Heart left ventricle (tissue), 16 donors: ENCODE data around the gene SRGAP3. TPM values are rescaled to one million over a fixed set of nuclear protein-coding genes. Genes with fewer than 3 reads are reported as not detected.
"Not testable (repeated sequence)": the region's sequence is repeated elsewhere in the genome, so short reads cannot be mapped to it uniquely, and the experiment has no call there.

Source experiments
- ATAC-seq, 4 donors: fragments of 200-7000 bp; cut with Tn5 transposase; one replicate each; pipeline ENCODE4 v1.9.1; 2020 to 2022; ENCODE audit warnings: moderate library complexity in 4 of 4, mild to moderate bottlenecking in 3 of 4, moderate number of reproducible peaks in 1 of 4
- DNase-seq, 5 donors: peaks; one replicate each; pipeline ENCODE4 v3.0.0-alpha.2; 2020
- H3K27ac ChIP-seq, 12 donors: fragments of 200-600 bp; sonication (generic) in 4 of 12; one replicate each; pipeline versions ENCODE4 v1.5.0 to v1.8.0; 2016 to 2022; ENCODE audit warnings: mild to moderate bottlenecking in 2 of 12
- H3K27me3 ChIP-seq, 9 donors: fragments of 200-600 bp; sonication (generic) in 2 of 9; one replicate each; pipeline versions ENCODE4 v1.5.1 to v1.8.0; 2016 to 2022; ENCODE audit warnings: mild to moderate bottlenecking in 3 of 9
- H3K36me3 ChIP-seq, 9 donors: fragments of 200-600 bp; sonication (generic) in 2 of 9; one replicate each; pipeline versions ENCODE4 v1.5.0 to v1.8.0; 2018 to 2022; ENCODE audit warnings: mild to moderate bottlenecking in 2 of 9
- H3K4me1 ChIP-seq, 12 donors: fragments of 200-600 bp; sonication (generic) in 4 of 12; one replicate each; pipeline versions ENCODE4 v1.5.0 to v1.8.0; 2016 to 2022; ENCODE audit warnings: mild to moderate bottlenecking in 3 of 12
- H3K4me3 ChIP-seq, 12 donors: fragments of 200-600 bp; sonication (generic) in 4 of 12; one replicate each; pipeline versions ENCODE4 v1.5.0 to v1.8.0; 2017 to 2022; ENCODE audit warnings: mild to moderate bottlenecking in 9 of 12, moderate library complexity in 4 of 12
- H3K9me3 ChIP-seq, 12 donors: fragments of 200-600 bp; sonication (generic) in 4 of 12; one replicate each; pipeline versions ENCODE4 v1.5.0 to v1.8.0; 2016 to 2022; ENCODE audit warnings: mild to moderate bottlenecking in 1 of 12
- POLR2A ChIP-seq, 2 donors: fragments of 450-650 bp; IDR thresholded peaks; one replicate each; pipeline ENCODE4 v1.6.1; 2017; ENCODE audit warnings: antibody characterized with exemption in 2 of 2, mild to moderate bottlenecking in 2 of 2, moderate library complexity in 2 of 2
- WGBS, 4 donors: extraction: QIAGEN DNeasy Blood & Tissue Kit in 2 of 4; methylation state at CpG; one replicate each; pipeline versions ENCODE4 v1.1.5 to v1.1.7; 2013 to 2018; 5-methylcytosine and 5-hydroxymethylcytosine counted together
- intact Hi-C, 10 donors: fragments of 100-400 bp; cut with DNase I; formaldehyde crosslinking; loops; one replicate each; pipeline versions ENCODE4 v1.11.1 to v1.14.2; 2022
- long read RNA-seq, 3 donors: library from polyadenylated mRNA; unstranded; transcript quantifications; one replicate each; pipeline ENCODE4 v2.0.0, GENCODE V29; 2020 to 2021
- polyA plus RNA-seq, 2 donors: library from polyadenylated mRNA; stranded (reverse); fragments of 200-250 nt; gene quantifications; one replicate each; pipeline ENCODE4 v1.2.3, GENCODE V29; 2013
- total RNA-seq, 9 donors: library from RNA; depleted of rRNA in 2 of 9; stranded (reverse); fragments of >200 nt in 2 of 9; fragmentation: NEBNext Ultra II Directional in 3 of 9; extraction: Animal tissue kit (Norgen Biotek cat#: 25700) in 3 of 9; gene quantifications; one replicate each; pipeline versions ENCODE4 v1.1.0 to v1.2.4, GENCODE V29; 2016 to 2023
- TF ChIP-seq, protein P1 (sequence below), 12 donors: fragments of 200-600 bp; sonication (generic) in 4 of 12; IDR thresholded peaks; one replicate each; pipeline versions ENCODE4 v1.5.0 to v1.8.0; 2018 to 2022; ENCODE audit warnings: antibody characterized with exemption in 12 of 12, mild to moderate bottlenecking in 5 of 12
- donor health status: ischemic (EF 13 %, LVEDD 7.1; RV severe dilation, severe dysfunction).
- donor health status: healthy with polysubstance abuse.
- donor health status: DM: no; HTN: yes; CAD: no.
- donor health status: DM: no; HTN: no; CAD: no.
- donor health status: ischemic (EF 25% LVEDD 6.9; RV normal size, moderate dysfunction).
- donor health status: ischemic (EF 25% LVEDD 5.7; RV mildly dilated, moderate dysfunction).
- donor health status: healthy.
- donor health status: DM: yes; HTN: yes; CAD: no.
- donor health status: ischemic (EF 35%, LVEDD 5.7; RV mildly dilated, moderate dysfunction).
- donor health status: nonischemic (EF 11% LVEDD 7.7; RV severe dilation, severe dysfunction).
- donor health status: DM: yes; HTN: yes; CAD: no.
- donor health status: PGD.
- donor health status: ischemic (EF 29% LVEDD 5.4; RV normal size, mild dysfunction).
- donor health status: nonischemic (EF 23%, LVEDD 6.1; RV moderate dilation, normal function).

Gene SRGAP3
- total RNA-seq = 10 to 100 TPM in 3 of 9 donors, 1 to 10 TPM in 6; 3.1 to 16.8 (median 9.3) TPM
- polyA plus RNA-seq = 1 to 10 TPM; 1.4 to 5.5 TPM
- long read RNA-seq, donor 1, partial matches to known transcripts = 2 of 7 reads
- long read RNA-seq, donor 1, other reads (novel, unspliced or antisense) = 5 of 7 reads
- long read RNA-seq, donor 2, full-length matches to known transcripts = 1 of 9 reads
- long read RNA-seq, donor 2, partial matches to known transcripts = 6 of 9 reads
- long read RNA-seq, donor 2, other reads (novel, unspliced or antisense) = 2 of 9 reads
- long read RNA-seq, donor 3, partial matches to known transcripts = 4 of 8 reads
- long read RNA-seq, donor 3, other reads (novel, unspliced or antisense) = 4 of 8 reads

DNA sequence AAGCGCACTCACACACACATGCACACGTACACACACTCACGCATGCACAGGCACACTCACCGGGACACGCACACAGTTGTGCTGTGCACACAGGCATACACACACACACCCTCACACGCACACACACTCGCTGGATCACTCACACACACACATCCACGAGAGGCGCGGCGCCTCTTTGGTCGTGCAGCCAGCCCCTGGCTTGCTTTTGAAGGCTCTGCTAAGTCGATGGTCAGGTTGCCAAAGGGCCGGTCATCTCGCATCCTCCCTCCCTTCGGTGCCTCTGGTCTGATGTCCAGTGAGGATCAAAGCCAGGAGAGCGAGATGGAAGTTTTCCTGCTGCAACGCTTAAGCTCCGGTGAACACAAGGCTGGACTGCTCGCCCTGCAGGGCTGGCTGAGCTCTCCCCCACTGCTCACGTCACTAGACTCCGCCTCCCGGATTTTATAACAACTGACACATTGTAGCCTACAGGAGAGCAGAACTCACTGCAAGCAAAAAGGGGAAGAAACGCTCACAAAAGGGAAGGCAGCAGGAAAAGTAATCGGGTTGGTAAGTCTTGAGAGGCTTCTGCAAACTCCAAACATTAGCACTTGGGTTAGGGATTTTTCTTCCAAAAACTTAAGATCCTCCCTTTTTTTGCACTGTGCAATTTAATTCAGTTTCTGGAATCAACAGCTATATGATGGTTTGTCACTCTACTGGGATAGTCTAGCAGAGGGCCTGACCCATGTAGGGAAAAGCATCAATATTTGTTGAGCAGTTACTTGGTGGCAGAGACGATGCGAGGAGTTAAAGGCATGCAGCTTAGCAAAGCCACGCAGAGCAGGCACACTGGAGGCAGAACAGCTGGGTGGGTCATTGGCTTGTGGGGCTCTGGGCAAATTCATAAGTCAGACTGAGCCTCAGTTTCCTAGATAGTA, at the start of gene SRGAP3:
Gene SRGAP3, minus strand, starts transcription at position 374 of the 920 bp plus-strand sequence. CDS start 695 bp downstream, outside the sequence.
- TF ChIP-seq POLR2A (IDR thresholded peaks at IDR 0.05) = peak in 1 of 2 donors; percentile 21
- TF ChIP-seq, protein P1, sequence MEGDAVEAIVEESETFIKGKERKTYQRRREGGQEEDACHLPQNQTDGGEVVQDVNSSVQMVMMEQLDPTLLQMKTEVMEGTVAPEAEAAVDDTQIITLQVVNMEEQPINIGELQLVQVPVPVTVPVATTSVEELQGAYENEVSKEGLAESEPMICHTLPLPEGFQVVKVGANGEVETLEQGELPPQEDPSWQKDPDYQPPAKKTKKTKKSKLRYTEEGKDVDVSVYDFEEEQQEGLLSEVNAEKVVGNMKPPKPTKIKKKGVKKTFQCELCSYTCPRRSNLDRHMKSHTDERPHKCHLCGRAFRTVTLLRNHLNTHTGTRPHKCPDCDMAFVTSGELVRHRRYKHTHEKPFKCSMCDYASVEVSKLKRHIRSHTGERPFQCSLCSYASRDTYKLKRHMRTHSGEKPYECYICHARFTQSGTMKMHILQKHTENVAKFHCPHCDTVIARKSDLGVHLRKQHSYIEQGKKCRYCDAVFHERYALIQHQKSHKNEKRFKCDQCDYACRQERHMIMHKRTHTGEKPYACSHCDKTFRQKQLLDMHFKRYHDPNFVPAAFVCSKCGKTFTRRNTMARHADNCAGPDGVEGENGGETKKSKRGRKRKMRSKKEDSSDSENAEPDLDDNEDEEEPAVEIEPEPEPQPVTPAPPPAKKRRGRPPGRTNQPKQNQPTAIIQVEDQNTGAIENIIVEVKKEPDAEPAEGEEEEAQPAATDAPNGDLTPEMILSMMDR (IDR thresholded peaks at IDR 0.05) = peak in 7 of 12 donors; percentile 16 to 47 (median 34)

DNA sequence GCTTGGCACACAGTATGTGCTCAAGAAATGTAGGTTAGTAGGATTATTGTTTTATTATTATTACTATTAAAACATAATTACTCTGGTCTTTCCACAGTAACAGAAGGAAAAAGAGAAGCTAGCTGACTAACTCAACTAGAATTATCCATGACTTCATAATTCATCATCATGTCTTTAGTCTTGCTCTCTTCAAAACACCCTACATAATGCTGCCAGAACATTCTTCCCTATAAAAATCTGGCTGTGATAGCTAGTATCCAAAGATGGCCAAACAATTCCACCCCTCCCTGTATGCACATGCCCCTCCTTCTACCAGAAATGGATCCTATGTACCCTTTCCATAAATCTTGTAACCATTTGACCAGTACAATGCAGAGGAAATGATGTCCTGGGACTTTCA, 48.8 kb upstream of the SRGAP3 start:
- Histone ChIP-seq H3K4me3 (no peak overlapping the region), H3K4me1 (peaks cover 0 to 11% (median 3%) of the 10 kb centered on the region in 12 donors), H3K27me3 (peaks cover 0 to 5% (median 0%) of the 10 kb centered on the region in 9 donors), H3K27ac (no peak overlapping the region), H3K36me3 (no peaks in the 10 kb centered on the region), H3K9me3 (peaks cover 0 to 4% (median 0%) of the 10 kb centered on the region in 12 donors)
- DNase-seq (no peak), ATAC-seq (no peak)
- TF ChIP-seq, protein P1 (IDR thresholded peaks at IDR 0.05) = no peak
- no peak for TF ChIP-seq POLR2A (IDR thresholded peaks at IDR 0.05)
- intact Hi-C loops = no loop called here

More for the DNA sequence above, at the start of gene SRGAP3:
- Histone ChIP-seq H3K4me1 (peaks cover 0 to 36% (median 9%) of the 10 kb centered on the region in 12 donors), H3K4me3 (peak within 1 kb of the TSS; percentile 25 to 68 (median 56)), H3K36me3 (no peaks in the 10 kb centered on the region), H3K27me3 (no peaks in the 10 kb centered on the region), H3K27ac (peak within 1 kb of the TSS in 11 of 12 donors; percentile 35 to 91 (median 74)), H3K9me3 (no peaks in the 10 kb centered on the region)
- DNase-seq (peak; percentile 85 to 93 (median 88)), ATAC-seq (peak; percentile 93 to 95 (median 94))
- WGBS, 4 donors = 2 to 6% (median 5%) methylated on average over 27 to 28 of the region's 28 CpGs
- intact Hi-C loops = loop anchor here in 3 of 10 donors (5.0 to 10.0 kb wide), 3 partner anchors 112 to 177 kb away; no protein-coding TSS in a partner anchor

DNA sequence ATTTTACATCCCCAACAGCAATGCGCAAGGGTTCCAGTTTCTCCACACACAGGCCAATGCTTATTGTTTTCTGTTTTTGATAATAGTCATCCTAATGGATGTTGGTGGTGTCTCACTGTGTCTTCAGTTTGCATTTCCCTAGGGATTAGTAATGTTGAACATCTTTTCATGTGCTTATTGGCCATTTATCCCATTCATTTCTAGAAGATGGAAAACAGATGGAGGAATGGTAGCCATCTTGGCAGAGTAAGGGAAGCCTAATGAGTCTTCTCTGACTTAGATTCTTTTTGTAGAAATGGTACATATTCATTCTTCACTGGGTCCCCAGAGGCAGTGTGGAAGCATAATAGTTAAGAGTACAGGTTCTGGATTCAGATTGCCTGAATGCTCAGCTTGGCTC, 46.8 kb upstream of the SRGAP3 start:
- ATAC-seq (no peak), DNase-seq (no peak)
- WGBS, 4 donors = 95 to 98% (median 97%) methylated on average over 1 of the region's 1 CpG
- no peak overlapping the region for H3K27ac ChIP-seq
- intact Hi-C loops = no loop called here
- TF ChIP-seq, protein P1 (IDR thresholded peaks at IDR 0.05) = no peak
- no peak for TF ChIP-seq POLR2A (IDR thresholded peaks at IDR 0.05)
- no peaks in the 10 kb centered on the region for H3K27me3 ChIP-seq
- H3K36me3 ChIP-seq = no peaks in the 10 kb centered on the region
- H3K4me3 ChIP-seq = no peak overlapping the region
- peaks cover 0 to 4% (median 0%) of the 10 kb centered on the region in 12 donors for H3K9me3 ChIP-seq
- H3K4me1 ChIP-seq = no peaks in the 10 kb centered on the region

DNA sequence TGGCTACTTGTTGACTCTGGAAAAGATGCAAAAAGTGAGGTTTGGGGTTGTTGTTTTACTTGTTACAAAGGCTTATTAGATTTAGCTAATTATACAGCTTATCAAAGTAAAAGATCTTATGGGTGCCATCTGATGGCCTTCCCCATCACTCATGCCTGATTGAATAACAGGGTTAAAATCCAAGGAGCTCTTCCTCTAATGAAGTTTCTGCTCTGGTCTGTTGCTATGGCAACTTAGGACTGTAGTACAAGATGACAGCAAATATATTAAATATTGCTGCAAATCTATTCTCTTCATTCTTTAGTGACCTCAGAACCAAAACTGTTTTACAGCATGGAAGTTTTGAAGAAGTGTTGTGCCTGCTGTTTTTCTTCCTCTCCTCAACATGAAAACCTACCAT, 45.6 kb upstream of the SRGAP3 start:
- ATAC-seq = no peak
- no peak overlapping the region for H3K4me3 ChIP-seq
- no peak for DNase-seq
- no peaks in the 10 kb centered on the region for H3K27me3 ChIP-seq
- no peak overlapping the region for H3K27ac ChIP-seq
- peaks cover 0 to 4% (median 0%) of the 10 kb centered on the region in 12 donors for H3K9me3 ChIP-seq
- no peaks in the 10 kb centered on the region for H3K4me1 ChIP-seq
- intact Hi-C loops = no loop called here
- TF ChIP-seq, protein P1 (IDR thresholded peaks at IDR 0.05) = no peak
- no peak for TF ChIP-seq POLR2A (IDR thresholded peaks at IDR 0.05)
- H3K36me3 ChIP-seq = no peaks in the 10 kb centered on the region

DNA sequence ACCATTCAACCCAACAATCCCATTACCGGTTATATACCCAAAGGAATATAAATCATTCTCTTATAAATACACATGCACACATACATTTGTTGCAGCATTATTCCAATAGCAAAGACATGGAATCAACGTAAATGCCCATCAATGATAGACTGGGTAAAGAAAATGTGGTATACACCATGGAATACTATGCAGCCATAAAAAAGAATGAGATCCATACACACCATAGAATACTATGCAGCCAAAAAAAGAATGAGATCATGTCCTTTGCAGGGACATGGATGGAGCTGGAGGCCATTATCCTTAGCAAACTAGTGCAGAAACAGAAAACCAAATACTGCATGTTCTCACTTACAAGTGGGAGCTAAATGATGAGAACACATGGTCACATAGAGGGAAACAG, 44.5 kb upstream of the SRGAP3 start:
- H3K27me3 ChIP-seq, H3K4me1 ChIP-seq, ATAC-seq, H3K9me3 ChIP-seq, intact Hi-C loops, H3K36me3 ChIP-seq, H3K27ac ChIP-seq, H3K4me3 ChIP-seq, DNase-seq: not testable (repeated sequence)
- WGBS, 4 donors = 81 to 90% (median 85%) methylated on average over 2 of the region's 2 CpGs
